ENCODE data around the gene BRD4. TPM values are rescaled to one million over a fixed set of nuclear protein-coding genes. Genes with fewer than 3 reads are reported as not detected.

The BRD4 gene
- total RNA-seq, 4 donors from 2014 or later, result 7.7 to 38.2 (median 31.3) TPM

- Histone ChIP-seq H3K36me3 (peaks cover 0 to 13% (median 0%) of the 10 kb centered on the region in 3 donors), H3K27ac (peak overlapping the region; percentile 43 to 71 (median 58)), H3K9me3 (no peaks in the 10 kb centered on the region), H3K4me1 (peaks cover 80 to 100% (median 93%) of the 10 kb centered on the region in 3 donors), H3K4me3 (no peak overlapping the region), H3K27me3 (no peaks in the 10 kb centered on the region)
- intact Hi-C loops (cut with DNase I), result no loop called here
- 22 to 28% methylated on average over 5 to 7 of the region's 7 CpGs for WGBS, 2 donors
- TF ChIP-seq POLR2A (IDR thresholded peaks at IDR 0.05), result no peak
- no peak for TF ChIP-seq CTCF (IDR thresholded peaks at IDR 0.05)
- no peak for DNase-seq
These were observed 35.4 kb downstream of the BRD4 start for GRCh38 chr19:15296841-15297415.

- Histone ChIP-seq H3K27ac (peak overlapping the region; percentile 43 to 71 (median 58)), H3K9me3 (no peaks in the 10 kb centered on the region), H3K4me1 (peaks cover 85 to 100% (median 91%) of the 10 kb centered on the region in 3 donors), H3K4me3 (no peak overlapping the region), H3K27me3 (no peaks in the 10 kb centered on the region), H3K36me3 (peaks cover 0 to 13% (median 0%) of the 10 kb centered on the region in 3 donors)
- no peak for DNase-seq
- TF ChIP-seq CTCF (IDR thresholded peaks at IDR 0.05) (no peak), POLR2A (IDR thresholded peaks at IDR 0.05) (no peak)
- intact Hi-C loops (cut with DNase I), result no loop called here
- 68 to 69% methylated on average over 8 to 9 of the region's 10 CpGs for WGBS, 2 donors
These were observed 36.0 kb downstream of the BRD4 start for GRCh38 chr19:15296353-15296752.

- peaks cover 0 to 13% (median 0%) of the 10 kb centered on the region in 3 donors for H3K36me3 ChIP-seq
- no peak for DNase-seq
- H3K4me1 ChIP-seq, result peaks cover 75 to 100% (median 90%) of the 10 kb centered on the region in 3 donors
- H3K27ac ChIP-seq, result peak overlapping the region in 3 of 4 donors; percentile 17 to 67 (median 49)
- H3K27me3 ChIP-seq, result no peaks in the 10 kb centered on the region
- intact Hi-C loops (cut with DNase I), result no loop called here
- 23 to 48% methylated on average over 3 to 5 of the region's 5 CpGs for WGBS, 2 donors
- no peak for TF ChIP-seq POLR2A (IDR thresholded peaks at IDR 0.05)
- no peak for TF ChIP-seq CTCF (IDR thresholded peaks at IDR 0.05)
- H3K9me3 ChIP-seq, result no peaks in the 10 kb centered on the region
- peak overlapping the region in 1 of 4 donors; percentile 7 for H3K4me3 ChIP-seq
These were observed 37.8 kb downstream of the BRD4 start for GRCh38 chr19:15294561-15294990.

- Histone ChIP-seq H3K4me3 (peak overlapping the region in 1 of 4 donors; percentile 10), H3K27me3 (no peaks in the 10 kb centered on the region), H3K9me3 (no peaks in the 10 kb centered on the region), H3K4me1 (peaks cover 73 to 100% (median 90%) of the 10 kb centered on the region in 3 donors), H3K36me3 (peaks cover 0 to 13% (median 0%) of the 10 kb centered on the region in 3 donors), H3K27ac (peak overlapping the region; percentile 3 to 67 (median 33))
- TF ChIP-seq POLR2A (IDR thresholded peaks at IDR 0.05) (no peak), CTCF (IDR thresholded peaks at IDR 0.05) (no peak)
- WGBS, 2 donors, result 34 to 40% methylated on average over 10 of the region's 10 CpGs
- no peak for DNase-seq
- intact Hi-C loops (cut with DNase I), result no loop called here
These were observed 38.4 kb downstream of the BRD4 start for GRCh38 chr19:15293781-15294491.
